Stomach (tissue), 19 donors: Measurements from ENCODE around the gene SLC38A11. TPM values are rescaled to one million over a fixed set of nuclear protein-coding genes. Genes with fewer than 3 reads are reported as not detected.
"Not testable (repeated sequence)": the region's sequence is repeated elsewhere in the genome, so short reads cannot be mapped to it uniquely, and the experiment has no call there.

Source experiments
- DNase-seq, 2 donors: peaks; one replicate each; pipeline versions ENCODE4 v3.0.0 to v3.0.0-alpha.2; 2013 to 2019
- H3K27ac ChIP-seq, 5 donors: fragments of 200-600 bp in 4 of 5; sonication (generic) in 4 of 5; one replicate each; pipeline ENCODE4 v1.5.1; 2013 to 2019; ENCODE audit warnings: mild to moderate bottlenecking in 1 of 5, moderate library complexity in 1 of 5
- H3K27me3 ChIP-seq, 3 donors: fragments of 200-600 bp; sonication (generic); one replicate each; pipeline ENCODE4 v1.5.1; 2017 to 2019; ENCODE audit warnings: mixed run types in 1 of 3
- H3K36me3 ChIP-seq, 4 donors: fragments of 200-600 bp; sonication (generic); 1 replicate in 3 of 4; 2 replicates in 1 of 4; pipeline ENCODE4 v1.5.1; 2016 to 2019
- H3K4me1 ChIP-seq, 4 donors: fragments of 200-600 bp; sonication (generic); one replicate each; pipeline ENCODE4 v1.5.1; 2016 to 2019
- H3K4me3 ChIP-seq, 4 donors: fragments of 200-600 bp; sonication (generic) in 3 of 4; one replicate each; pipeline ENCODE4 v1.5.1; 2016 to 2019; ENCODE audit warnings: mild to moderate bottlenecking in 1 of 4
- H3K9me3 ChIP-seq, 4 donors: fragments of 200-600 bp; sonication (generic); one replicate each; pipeline ENCODE4 v1.5.1; 2016 to 2019
- CTCF ChIP-seq, 7 experiments: fragments of 450-650 bp in 4 of 7; fragments of 200-600 bp in 3 of 7; sonication (generic) in 3 of 7; IDR thresholded peaks; one replicate each; pipeline ENCODE4 v1.5.1; 2016 to 2019; ENCODE audit warnings: antibody characterized with exemption in 7 of 7, control low read depth in 2 of 7, mild to moderate bottlenecking in 1 of 7
- EP300 ChIP-seq: sonication (generic); formaldehyde crosslinking; IDR thresholded peaks from one replicate; pipeline ENCODE4 v1.6.1; 2017; ENCODE audit warnings: antibody characterized with exemption
- POLR2A ChIP-seq, 4 donors: fragments of 450-650 bp; IDR thresholded peaks; one replicate each; pipeline ENCODE4 v1.6.1; 2016; ENCODE audit warnings: antibody characterized with exemption in 4 of 4, control low read depth in 2 of 4, mild to moderate bottlenecking in 1 of 4, moderate library complexity in 1 of 4
- POLR2AphosphoS5 ChIP-seq, 3 donors: sonication (generic); formaldehyde crosslinking; IDR thresholded peaks; one replicate each; pipeline ENCODE4 v1.6.1; 2016; ENCODE audit warnings: antibody characterized with exemption in 3 of 3
- WGBS, 5 donors: extraction: QIAGEN DNeasy Blood & Tissue Kit in 3 of 5; methylation state at CpG; one replicate each; pipeline versions ENCODE4 v1.1.5 to v1.1.7; 2013 to 2018; 5-methylcytosine and 5-hydroxymethylcytosine counted together
- intact Hi-C: fragments of 100-400 bp; cut with DNase I; formaldehyde crosslinking; loops from one replicate; pipeline ENCODE4 v1.15.1; 2023; ENCODE audit warnings: low total_unique reads
- long read RNA-seq, 10 donors: transcript quantifications; one replicate each; lab custom pipeline, GENCODE V29; 2026
- polyA plus RNA-seq, 3 donors: library from polyadenylated mRNA; stranded (reverse); fragments of 200-250 nt; gene quantifications; one replicate each; pipeline ENCODE4 v1.2.3, GENCODE V29; 2013
- total RNA-seq, 5 donors: library from RNA; depleted of rRNA; stranded (reverse); fragments of >200 nt; gene quantifications; one replicate each; pipeline versions ENCODE4 v1.1.0 to v1.2.3, GENCODE V29; 2014 to 2016
- donor health status: healthy with polysubstance abuse.
- donor health status: Bipolar disorder and iron deficiency.
- donor health status: healthy.

Gene SLC38A11
- total RNA-seq (10 to 100 TPM in 2 of 5 donors, 1 to 10 TPM in 2, not detected in 1; 1.3 to 54.3 (median 13.0) TPM), polyA plus RNA-seq (1 to 10 TPM; 1.5 to 5.3 (median 1.5) TPM)
- long read RNA-seq, donor 1, result 0 reads
- long read RNA-seq, donor 2, partial matches to known transcripts, result 0 of 2 reads
- long read RNA-seq, donor 2, other reads (novel, unspliced or antisense), result 0 of 2 reads
- long read RNA-seq, donor 3, partial matches to known transcripts, result 0 of 2 reads
- long read RNA-seq, donor 3, other reads (novel, unspliced or antisense), result 0 of 2 reads
- long read RNA-seq, donor 4, result 0 reads
- long read RNA-seq, donor 5, partial matches to known transcripts, result 0 of 1 reads
- long read RNA-seq, donor 5, other reads (novel, unspliced or antisense), result 0 of 1 reads
- long read RNA-seq, donor 6, result 0 reads
- long read RNA-seq, donor 7, result 0 reads
- long read RNA-seq, donor 8, transcript SLC38A11-208 (3 exons, 786 nt), result major isoform, 5 of 11 reads
- long read RNA-seq, donor 8, partial matches to known transcripts, result 6 of 11 reads
- long read RNA-seq, donor 8, other reads (novel, unspliced or antisense), result 0 of 11 reads
- long read RNA-seq, donor 9, partial matches to known transcripts, result 0 of 1 reads
- long read RNA-seq, donor 9, other reads (novel, unspliced or antisense), result 0 of 1 reads
- long read RNA-seq, donor 10, partial matches to known transcripts, result 0 of 1 reads
- long read RNA-seq, donor 10, other reads (novel, unspliced or antisense), result 0 of 1 reads

GRCh38 chr2:164954954-164955701 is at the start of gene SLC38A11:
SLC38A11 (minus strand) TSS chr2:164955525; CDS start chr2:164955247, 278 bp downstream.
- peak; percentile 42 to 72 for DNase-seq
- WGBS, 5 donors, result 6 to 14% (median 12%) methylated on average over 23 to 34 of the region's 34 CpGs
- H3K36me3 ChIP-seq, result no peaks in the 10 kb centered on the region
- H3K4me3 ChIP-seq, result peak within 1 kb of the TSS; percentile 42 to 53 (median 46)
- peaks cover 0 to 10% (median 0%) of the 10 kb centered on the region in 3 donors for H3K27me3 ChIP-seq
- H3K27ac ChIP-seq, result peak within 1 kb of the TSS; percentile 40 to 76 (median 69)
- intact Hi-C loops, result no loop called here
- H3K4me1 ChIP-seq, result peaks cover 0 to 13% (median 5%) of the 10 kb centered on the region in 4 donors
- no peaks in the 10 kb centered on the region for H3K9me3 ChIP-seq
- TF ChIP-seq EP300 (no peak), CTCF (IDR thresholded peaks at IDR 0.05) (no peak), POLR2AphosphoS5 (IDR thresholded peaks at IDR 0.05) (no peak), POLR2A (IDR thresholded peaks at IDR 0.05) (no peak)

- Histone ChIP-seq H3K4me1 (peaks cover 0 to 6% (median 4%) of the 10 kb centered on the region in 4 donors), H3K27me3 (no peaks in the 10 kb centered on the region), H3K9me3 (no peaks in the 10 kb centered on the region), H3K4me3 (no peak overlapping the region), H3K27ac (no peak overlapping the region), H3K36me3 (no peaks in the 10 kb centered on the region)
- DNase-seq, result no peak
- TF ChIP-seq POLR2A (IDR thresholded peaks at IDR 0.05) (no peak), POLR2AphosphoS5 (IDR thresholded peaks at IDR 0.05) (no peak), CTCF (IDR thresholded peaks at IDR 0.05) (no peak), EP300 (no peak)
- WGBS, 5 donors, result 91 to 92% (median 91%) methylated on average over 22 to 24 of the region's 24 CpGs
- intact Hi-C loops, result no loop called here
These were observed 48.3 kb upstream of the SLC38A11 start for GRCh38 chr2:165003443-165004130.

- no peak for DNase-seq
- intact Hi-C loops, result no loop called here
- Histone ChIP-seq H3K9me3 (no peaks in the 10 kb centered on the region), H3K4me1 (no peaks in the 10 kb centered on the region), H3K36me3 (no peaks in the 10 kb centered on the region), H3K27me3 (no peaks in the 10 kb centered on the region), H3K4me3 (no peak overlapping the region), H3K27ac (no peak overlapping the region)
- TF ChIP-seq POLR2A (IDR thresholded peaks at IDR 0.05) (no peak), EP300 (no peak)
- WGBS, 5 donors, result 84 to 89% (median 86%) methylated on average over 1 of the region's 1 CpG
These were observed 47.3 kb upstream of the SLC38A11 start for GRCh38 chr2:165002638-165003037.

- H3K4me3 ChIP-seq, H3K9me3 ChIP-seq, H3K36me3 ChIP-seq, intact Hi-C loops, H3K27ac ChIP-seq, DNase-seq, H3K27me3 ChIP-seq: not testable (repeated sequence)
- peaks cover 8 to 27% (median 15%) of the 10 kb centered on the region in 4 donors for H3K4me1 ChIP-seq
- WGBS, 5 donors, result 93 to 97% (median 96%) methylated on average over 23 to 43 of the region's 43 CpGs
These were observed 39.5 kb upstream of the SLC38A11 start for GRCh38 chr2:164994664-164995299.
